ENCODE measurements around the gene RNASE11.

- TF ChIP-seq EZH2 (IDR thresholded peaks at IDR 0.05; ENCODE audit: borderline replicate concordance, insufficient read depth, low read depth, low read length, poor library complexity, severe bottlenecking) (no peak), CTCF (IDR thresholded peaks at IDR 0.05) (no peak)
Measured at GRCh38 chr14:20569066-20569465, 18.7 kb downstream of the RNASE11 start.
